HG03159 (cell line): ENCODE results near the gene TMC4.
A peak's percentile ranks its signal among the peaks of the same experiment; 100 is the strongest.
"Not testable (repeated sequence)": the region's sequence is repeated elsewhere in the genome, so short reads cannot be mapped to it uniquely, and the experiment has no call there.

Source experiments
- ATAC-seq: cut with Tn5 transposase; IDR thresholded peaks from one replicate; pipeline ENCODE4 v1.9.1; 2021; ENCODE audit warnings: mild to moderate bottlenecking, moderate library complexity; ENCODE audit not compliant: unreplicated experiment

Gene TMC4

DNA sequence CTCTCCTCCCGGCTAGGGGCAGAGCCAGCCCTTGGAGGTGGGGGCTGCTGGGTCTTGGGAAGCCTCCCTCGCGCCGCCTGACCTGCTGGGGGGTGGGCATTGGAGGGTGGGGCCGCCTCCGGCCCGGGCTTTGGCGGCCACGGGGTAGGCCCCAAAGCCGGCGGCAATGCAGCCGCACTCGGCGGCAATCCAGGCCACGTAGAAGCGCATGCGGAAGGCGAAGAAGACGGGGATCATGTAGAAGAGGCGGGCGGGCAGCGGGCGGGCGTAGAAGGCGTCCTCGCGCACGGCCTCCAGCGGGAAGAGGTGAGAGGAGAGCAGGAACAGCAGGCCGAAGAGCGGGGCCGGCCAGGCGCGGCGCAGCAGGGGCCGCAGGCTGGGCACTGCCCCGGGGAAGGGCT, 7.7 kb upstream of the TMC4 start:
- ATAC-seq, result no peak

- no peak for ATAC-seq
Observed at GRCh38 chr19:54179921-54180461, 7.0 kb upstream of the TMC4 start.

DNA sequence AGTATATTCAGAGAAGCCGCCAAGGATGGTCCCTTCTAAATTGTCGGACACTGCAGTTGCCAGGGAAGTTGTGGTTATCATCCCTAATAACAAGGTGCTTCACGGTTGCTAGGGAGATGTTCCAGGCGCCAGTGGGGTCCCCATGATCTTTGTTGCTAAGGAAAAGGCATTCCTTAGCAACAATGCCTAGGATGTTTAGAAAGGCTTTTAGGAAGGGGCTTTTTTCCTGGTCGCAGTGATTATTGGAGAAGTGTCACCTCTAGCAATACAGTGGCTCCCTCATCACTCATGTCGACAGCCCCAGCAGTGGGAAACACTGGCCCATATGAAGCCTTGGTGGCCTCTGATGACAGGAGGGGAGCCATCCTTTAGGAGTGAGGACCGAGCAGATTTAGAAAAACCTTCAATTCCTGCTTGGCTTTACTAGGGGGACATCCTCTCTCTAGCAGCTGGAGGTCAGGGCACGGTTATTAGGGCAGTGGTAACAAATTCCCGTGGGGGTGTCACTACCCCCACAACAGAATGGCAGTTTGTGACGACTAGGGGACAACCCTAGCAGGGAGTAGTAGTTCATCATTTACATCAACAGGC, 6.4 kb upstream of the TMC4 start:
- ATAC-seq, result no peak

DNA sequence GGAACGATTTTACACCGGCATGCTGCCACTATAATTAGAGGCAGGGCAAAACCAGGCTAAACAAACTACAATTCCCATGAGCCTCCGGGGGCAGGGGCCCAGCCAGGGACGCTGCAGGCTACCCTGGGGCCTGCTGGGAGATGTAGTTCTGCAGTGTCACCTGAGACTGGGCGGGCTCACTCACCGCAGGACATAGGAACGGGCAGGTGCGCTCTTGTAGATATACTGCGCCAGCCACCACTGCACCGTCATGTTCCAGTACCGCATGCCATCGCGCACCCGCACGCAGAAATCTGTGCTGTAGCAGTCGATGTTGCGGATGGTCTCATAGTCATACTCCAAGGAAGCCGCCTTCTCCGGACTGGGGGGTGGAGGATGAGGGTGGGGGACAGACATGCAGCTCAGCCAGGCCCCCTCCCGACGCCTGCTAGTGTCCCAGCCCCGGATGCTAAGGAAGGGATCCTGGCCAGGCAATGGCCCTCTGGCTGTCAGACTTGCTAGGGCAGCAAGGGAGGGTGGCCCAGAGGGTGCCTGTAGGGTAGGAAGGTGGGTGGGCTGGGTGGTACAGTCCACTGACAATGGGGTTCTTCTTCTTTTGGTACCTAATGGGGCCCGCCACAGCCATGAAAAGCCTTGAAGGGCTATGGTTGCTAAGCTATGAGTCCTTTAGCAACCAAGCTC, 5.8 kb upstream of the TMC4 start:
- no peak for ATAC-seq

GRCh38 chr19:54173951-54174834, 1.2 kb upstream of the TMC4 start:
- no peak for ATAC-seq

DNA sequence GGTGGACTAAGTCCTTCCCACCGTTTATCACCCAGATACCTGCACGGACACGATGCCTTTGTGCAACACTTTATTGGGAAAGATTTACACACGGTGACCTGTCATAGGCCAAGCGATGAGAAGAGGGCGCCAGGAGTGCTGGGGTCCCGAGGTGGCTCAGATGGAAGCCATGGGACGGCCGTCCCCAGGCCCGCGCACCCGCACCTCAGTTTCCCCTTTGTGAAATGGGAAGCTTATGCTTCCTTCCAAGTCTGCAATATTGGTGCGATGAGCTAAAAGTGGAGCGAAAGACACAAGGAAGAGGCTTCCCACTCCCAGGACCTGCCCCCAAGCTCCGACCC, 369 bp upstream of the TMC4 start:
- ATAC-seq, result no peak

DNA sequence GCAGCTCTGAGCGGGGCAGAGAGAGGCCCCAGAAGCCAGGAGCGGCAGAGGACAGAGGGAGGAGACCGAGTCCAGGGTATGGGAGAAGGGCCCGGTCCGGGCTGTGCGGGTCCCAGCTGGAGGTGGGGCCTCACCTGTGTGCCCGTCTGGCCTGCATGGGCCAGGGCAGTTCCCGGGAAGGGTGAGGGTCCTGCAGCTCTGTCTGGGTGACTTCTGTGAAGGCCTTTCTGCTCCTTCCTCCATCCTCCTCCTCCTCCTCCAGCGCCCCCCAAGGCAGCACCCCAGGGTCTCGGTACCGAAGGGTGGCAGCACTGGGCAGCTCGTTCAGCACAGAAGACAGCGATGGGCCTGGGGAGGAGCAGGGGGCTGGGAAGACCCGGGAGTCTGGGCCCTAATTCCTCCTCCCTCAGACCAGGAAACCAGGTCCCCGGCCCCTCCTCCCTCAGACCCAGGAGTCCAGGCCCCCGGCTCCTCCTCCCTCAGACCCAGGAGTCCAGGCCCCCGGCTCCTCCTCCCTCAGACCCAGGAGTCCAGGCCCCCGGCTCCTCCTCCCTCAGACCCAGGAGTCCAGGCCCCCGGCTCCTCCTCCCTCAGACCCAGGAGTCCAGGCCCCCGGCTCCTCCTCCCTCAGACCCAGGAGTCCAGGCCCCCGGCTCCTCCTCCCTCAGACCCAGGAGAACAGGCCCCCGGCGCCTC, 1.1 kb downstream of the TMC4 start:
- not testable (repeated sequence) for ATAC-seq

DNA sequence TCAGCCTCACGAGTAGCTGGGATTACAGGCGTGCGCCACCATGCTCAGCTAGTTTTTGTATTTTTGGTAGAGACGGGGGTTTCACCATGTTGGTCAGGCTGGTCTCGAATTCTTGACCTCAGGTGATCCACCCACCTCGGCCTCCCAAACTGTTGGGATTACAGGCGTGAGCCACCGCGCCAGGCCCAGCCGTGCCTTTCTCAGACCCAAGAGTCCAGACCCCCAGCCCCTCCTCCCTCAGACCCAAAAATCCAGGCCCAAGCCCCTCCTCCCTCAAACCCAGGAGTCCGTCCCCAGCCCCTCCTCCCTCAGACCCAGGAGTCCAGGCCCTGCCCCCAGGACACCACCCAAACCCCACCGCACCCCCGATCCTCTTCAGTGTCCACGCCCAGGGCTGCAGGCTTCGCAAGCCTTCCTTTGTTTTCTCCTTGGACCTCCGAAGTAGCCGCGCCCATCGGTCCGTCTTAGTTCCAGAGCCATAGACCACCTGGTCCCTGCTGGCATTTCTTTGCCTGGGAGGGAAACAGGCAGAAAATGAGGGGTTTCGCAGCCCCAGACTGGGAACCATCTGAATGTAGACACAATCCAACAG, 3.7 kb downstream of the TMC4 start:
- ATAC-seq, result no peak

DNA sequence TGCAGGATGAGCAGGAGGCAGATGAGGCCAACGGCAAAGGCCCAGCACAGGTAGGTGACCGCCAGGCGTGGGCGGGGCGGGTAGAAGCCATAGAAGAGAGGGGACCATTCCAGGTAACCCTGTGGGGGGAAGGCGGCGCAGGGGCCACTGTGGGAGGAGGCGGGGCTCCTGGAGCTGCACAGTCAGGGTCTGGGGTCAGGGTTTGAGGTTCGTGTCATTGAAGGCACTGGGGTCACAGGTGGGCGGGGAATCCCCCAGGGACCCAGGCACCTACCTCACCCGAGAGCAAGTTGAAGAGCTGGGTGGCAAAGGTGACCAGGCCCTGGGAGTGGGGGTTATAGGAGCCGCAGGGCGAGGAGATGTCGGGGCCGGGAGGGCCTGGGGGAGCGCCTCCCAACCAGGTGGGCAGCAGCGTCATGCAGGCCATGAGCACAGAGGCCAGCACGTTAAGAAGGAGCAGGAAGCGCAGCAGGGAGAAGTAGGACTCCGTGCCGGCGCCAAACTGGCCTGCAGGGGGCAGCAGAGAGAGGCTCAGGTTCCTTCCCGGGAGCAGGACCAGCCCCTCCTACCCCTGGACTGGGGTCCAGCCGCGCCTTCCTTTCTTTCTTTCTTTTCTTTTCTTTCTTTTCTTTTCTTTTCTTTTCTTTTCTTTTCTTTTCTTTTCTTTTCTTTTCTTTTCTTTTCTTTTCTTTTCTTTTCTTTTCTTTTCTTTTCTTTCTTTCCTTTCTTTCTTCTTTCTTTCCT, 4.6 kb downstream of the TMC4 start:
- no peak for ATAC-seq

DNA sequence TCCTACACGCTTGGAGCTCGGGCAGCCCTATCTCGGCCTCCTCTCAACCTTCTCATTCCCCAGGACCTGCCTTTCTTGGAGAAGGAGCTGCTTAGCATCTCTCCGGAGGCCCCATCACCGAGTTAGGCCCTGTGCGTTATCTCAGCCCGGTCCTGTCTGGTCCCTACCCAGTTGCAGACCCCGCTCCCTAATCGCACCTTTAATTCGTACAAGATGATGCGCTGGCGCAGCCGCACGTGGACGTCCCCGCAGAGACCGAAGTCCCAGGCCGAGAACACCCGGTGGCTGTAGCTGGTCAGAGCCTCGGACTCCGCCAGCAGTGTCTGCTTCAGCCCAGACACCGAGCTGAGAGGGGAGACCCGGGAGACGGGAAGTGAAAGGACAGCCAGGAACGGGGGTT, 7.7 kb downstream of the TMC4 start:
- ATAC-seq, result no peak

- no peak for ATAC-seq
Observed at GRCh38 chr19:54164369-54165068, 8.4 kb downstream of the TMC4 start.

- no peak for ATAC-seq
Observed at GRCh38 chr19:54162884-54163283, 10.1 kb downstream of the TMC4 start.

DNA sequence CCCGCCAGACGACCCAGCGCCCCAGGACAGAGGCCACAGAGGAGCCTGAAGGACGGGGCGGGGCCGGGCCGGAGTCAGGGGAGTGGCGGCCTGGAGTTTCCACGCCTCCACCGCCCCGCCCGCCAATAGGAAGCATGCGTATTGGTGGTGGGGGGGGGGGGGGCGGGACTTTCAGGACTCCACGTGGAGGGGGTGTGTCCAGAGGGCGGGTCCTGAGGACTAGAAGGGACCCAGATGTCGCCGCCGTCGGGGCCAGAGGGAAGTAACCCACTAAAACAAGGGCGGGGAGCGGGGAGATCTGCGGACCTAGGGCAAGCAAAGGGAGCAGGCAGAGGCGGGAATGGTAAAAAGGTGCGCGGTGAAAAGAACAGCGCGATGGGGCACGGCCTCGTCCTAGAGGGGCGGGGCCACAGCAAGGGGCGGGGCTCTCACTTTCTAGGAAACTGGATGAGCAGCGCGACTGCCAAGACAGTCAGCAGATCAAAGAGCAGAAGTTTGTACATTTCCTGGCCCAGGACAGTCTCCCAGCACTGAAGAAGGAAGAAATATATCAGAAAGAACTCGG, 10.6 kb downstream of the TMC4 start:
- peak; percentile 17 for ATAC-seq

DNA sequence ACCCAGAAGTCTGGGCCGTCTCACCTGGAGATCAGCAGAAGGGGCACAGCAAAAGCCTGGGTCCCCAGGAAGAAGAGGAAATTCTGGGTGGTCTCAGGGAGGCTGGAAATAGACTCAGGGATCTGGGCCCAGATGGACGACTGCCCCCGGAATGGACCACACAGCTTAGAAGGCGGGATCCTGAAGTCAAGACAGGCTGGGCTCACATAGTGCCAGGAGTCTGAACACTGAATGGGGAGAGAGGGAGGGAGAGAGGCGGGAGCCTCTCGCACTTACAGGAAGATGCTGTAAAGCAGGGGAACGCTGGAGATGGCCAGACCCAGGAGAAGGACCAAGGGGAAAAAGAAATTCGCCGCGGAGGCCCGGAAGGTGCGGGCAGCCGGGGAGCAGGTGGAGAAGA, 12.1 kb downstream of the TMC4 start:
- ATAC-seq, result no peak

DNA sequence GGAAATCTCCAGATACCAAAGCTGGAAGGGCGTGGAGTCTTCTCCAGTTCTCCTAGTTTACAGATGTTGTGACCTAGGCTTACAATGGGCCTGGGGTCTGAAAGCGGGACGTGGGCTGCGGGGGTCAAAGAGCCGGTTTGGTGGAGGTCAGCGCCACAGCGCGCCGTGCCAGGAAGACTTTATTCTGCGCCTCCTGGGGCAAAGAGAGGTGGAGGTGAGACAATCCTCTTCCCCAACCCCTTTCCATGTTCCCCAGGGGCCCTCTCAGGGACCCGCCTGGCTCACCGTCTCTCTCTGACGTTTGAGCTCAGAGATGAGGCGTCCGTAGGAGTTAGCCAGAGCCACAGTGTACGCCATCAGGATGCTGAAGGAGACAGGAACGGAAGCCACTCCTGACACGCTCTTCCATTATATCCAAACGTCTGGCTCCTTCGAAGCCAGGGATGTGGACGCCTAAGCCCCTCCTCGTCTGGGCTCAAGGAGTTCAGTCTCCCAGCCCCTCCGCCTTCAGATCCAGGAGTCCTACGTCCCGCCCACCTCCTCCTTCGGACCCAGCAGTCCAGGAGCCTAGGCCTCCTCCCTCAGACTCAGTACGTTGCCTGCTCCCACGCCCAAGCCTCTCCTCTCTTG, 12.7 kb downstream of the TMC4 start:
- no peak for ATAC-seq

DNA sequence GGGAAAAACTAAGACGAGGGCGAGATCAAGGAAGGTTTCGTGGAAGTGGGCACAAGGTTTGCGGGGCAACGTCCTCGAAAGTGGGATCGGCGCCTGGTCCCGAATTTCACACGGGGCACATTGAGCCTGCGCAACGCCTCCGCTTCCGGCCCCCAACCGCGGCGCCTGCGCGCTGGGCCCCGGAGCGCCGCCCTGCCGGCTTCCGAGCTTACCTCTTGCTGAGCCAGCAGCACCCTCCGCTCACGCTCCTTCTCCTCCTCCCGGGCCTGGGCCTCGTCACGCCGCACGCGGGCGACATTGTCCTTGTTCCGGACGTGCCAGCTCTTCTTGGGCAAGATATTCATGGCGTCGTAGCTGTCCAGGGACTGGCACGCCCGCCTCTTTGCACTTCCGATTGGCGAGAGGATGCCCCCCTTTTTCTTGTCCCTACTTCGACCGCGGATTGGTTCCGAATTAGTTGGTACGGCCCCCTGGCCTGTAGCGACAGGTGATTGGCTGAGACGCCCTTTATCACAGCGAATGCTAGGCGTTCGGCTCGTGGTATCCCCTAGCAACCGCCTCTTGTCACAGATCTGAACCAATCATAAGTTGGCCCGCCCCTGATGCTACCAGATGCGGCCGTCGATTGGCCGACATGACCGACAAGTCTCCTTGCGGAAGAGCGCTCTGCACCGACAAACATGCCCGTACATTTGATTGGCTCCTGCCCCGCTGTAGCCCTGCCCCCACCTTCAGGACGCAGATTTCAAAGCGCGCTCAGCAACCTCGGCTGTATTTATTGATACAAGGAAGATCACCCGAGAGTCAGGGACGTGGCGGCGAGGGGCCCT, 13.4 kb downstream of the TMC4 start, which contains the start of gene LENG1:
Gene LENG1 (minus strand): TSS at position 370 of the 830 bp plus-strand sequence. CDS start 26 bp downstream, at position 344.
- peak; percentile 89 for ATAC-seq

DNA sequence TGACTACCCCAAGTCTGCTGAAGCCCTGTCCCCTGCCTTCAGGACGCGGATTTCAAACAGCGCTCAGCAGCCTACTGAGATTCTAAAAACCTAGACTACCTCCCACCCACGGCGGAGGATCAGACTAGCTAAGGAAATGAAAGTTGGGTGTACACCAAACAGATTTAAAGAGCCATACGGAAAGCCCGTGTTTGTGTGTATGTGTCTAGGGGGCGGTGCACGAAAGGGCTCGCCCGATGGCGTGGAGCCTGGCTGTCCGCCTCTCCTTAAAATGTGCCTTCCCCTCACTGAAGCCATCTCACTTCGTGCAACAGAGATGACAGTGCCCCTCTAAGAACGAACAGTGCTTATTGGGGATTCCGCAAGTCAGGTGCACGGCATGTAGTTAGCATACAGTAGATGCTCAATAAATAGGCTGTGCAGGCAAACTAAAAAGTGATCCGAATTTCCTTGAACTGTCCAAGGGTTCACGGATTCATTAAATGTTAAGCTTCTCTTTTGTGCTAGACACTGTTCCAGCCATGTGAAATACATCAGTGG, 14.1 kb downstream of the TMC4 start:
- no peak for ATAC-seq
